HG02852 (cell line): Measurements from ENCODE around the gene DYNC1I1.

Source experiments
- ATAC-seq: cut with Tn5 transposase; IDR thresholded peaks from one replicate; pipeline ENCODE4 v1.9.1; 2021; ENCODE audit warnings: mild to moderate bottlenecking, moderate library complexity; ENCODE audit not compliant: unreplicated experiment

Gene DYNC1I1

DNA sequence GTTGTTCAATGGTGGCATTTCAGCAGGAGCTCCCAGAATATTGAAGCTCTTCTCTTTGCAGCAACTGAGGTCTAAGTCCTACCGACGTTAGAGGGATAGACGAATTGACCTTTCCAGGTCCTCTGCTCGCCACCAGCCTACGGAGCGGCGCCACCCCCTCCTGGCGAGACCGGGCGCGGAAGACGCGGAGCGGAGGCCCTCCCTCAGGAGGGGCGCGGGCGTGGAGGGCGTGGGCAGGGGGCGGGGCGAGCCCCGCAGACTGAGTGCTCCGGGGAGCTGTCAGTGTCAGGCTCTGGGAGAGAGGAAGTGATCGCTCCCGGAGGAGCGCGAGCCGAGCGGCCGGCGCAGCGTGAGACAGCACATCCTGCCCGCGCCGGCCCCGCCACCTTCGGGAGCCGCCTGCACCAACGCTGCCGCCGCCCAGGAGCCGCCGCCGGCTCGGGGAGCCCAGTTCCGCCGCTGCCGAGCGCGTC lies at the start of gene DYNC1I1:
TSS of gene DYNC1I1 (plus strand) at position 257 of the 473 bp plus-strand sequence. CDS start 32,176 bp downstream, outside the sequence.
- peak; percentile 84 for ATAC-seq

DNA sequence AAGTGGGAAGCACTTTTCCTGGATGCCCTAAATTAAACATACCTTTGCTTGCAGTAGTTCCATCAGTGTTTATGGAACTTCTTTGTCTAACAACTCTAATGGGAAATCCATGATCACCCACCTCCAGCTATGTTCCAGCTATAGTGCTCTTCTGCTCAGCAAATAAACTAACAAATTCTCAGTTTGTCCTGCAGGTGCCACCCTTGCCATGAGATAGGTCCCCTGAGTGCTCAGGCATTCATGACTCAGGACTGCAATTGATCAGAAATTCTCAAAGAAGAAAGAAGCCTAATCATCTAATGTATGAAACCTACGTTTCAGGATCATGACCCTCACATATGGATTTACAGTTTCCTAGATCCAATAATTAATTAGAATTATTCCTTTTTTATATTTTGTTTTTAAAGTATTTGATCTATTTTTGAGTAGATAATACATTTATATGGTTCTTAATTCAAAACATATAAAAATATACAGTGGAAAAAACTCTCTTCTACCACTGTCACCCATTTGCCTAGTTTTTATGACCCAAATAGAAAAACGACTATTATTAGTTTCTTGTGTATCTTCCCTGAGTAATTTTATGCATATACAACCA lies 48.7 kb upstream of the DYNC1I1 start:
- no peak for ATAC-seq

DNA sequence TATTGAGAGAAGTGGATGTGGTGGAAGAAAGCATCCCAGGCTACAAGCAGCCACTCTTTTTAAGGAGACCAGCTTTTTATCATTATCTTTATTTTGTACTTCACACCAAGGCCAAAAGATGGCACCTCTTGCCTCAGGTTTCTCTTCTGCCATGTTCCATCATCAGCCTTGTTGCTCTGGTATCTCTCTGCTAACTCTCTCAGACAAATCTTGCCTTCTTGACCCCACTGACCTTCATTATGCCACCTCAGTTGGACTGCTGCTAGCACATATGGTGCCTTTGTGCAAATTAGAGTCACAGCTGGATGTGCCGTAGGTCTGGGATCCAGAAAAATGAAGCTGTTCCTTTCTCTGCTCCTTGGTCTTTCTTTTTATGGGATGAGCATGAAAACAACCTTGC lies 47.1 kb upstream of the DYNC1I1 start:
- no peak for ATAC-seq

DNA sequence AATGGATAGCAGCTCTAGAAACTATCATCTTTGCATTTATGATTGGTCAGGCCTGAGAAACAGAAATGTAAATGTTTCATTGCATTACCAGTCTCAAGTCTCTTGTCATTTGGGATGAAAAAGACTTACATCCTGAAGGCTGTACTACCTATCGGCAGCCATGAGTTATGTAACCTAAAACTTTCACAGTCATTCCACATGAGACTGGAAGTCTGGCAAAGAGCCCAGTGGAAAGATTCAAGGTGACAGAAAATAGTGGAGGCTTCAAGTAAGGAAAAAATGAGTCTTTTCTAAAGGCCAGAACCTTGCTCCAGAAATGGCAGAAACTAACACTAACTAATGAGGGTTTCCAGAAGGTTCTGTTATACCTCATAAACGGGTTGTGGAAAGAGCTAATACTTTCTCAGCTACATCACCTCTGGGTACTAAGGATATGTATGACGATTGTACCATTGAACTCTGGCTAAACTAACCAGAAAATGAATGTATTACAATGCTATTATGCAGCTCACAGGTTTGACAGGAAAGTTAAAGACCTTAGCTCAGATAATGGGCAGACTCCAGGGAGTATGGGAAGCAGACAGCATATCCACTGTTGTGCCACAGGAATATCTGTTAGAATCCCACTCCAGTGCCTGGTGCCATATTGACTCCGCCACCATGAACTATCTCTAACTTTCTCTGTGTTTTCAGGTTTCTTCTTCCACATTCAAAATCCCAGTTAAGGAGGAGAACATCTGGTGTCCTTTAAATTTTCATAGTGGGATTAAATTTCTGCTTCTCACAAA lies 41.7 kb upstream of the DYNC1I1 start:
- no peak for ATAC-seq

DNA sequence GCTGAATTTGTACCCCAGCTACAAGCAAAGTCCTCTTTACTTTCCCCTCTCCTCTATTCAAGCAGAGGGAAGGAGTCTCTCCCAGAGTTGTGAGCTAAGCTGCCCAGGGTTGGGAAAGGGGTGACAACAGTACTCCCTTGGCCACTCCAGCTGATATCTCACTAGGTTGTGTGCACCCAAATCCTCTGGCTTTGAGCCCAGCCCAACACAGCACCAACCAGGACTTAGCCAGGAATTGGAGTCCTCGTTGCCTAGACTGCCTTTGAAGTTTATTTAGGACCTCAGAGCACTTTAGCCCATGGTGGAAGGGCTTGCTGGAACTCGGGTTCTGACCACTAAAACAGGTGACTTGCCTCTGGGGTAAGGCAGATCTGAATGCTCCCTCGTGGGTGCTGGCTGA lies 35.7 kb upstream of the DYNC1I1 start:
- ATAC-seq: no peak

DNA sequence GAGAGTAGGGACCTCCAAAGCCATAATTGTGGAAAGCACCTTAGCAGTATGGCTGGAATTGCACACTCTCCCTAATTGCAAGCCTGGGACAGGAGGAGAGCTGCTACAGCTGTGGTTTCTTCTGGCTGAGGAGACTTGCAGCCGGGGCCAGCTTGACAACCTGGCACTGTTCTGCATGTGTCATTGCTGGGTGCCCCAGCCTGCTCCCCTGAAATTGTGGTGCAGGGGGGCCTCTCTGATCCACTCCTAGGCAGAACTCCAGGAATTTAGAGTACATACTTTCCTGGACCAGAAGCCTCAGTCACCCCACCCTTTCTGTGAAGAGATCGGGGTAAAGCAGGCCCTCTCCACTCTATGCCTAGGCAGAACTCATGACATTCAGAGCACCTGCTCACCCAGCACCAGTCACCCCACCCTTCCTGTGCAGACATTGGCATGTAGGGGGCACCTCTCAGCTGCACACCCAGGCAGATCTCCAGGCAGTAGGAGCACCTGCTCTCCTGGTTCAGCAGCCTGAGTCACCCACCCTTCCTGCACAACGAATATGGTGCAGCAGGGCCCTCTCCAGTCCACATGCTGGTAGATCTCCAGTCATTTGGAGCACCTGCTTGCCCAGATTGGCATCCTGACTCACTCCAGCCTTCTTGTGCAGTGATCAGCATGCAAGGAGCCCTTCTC lies 34.4 kb upstream of the DYNC1I1 start:
- ATAC-seq: no peak

DNA sequence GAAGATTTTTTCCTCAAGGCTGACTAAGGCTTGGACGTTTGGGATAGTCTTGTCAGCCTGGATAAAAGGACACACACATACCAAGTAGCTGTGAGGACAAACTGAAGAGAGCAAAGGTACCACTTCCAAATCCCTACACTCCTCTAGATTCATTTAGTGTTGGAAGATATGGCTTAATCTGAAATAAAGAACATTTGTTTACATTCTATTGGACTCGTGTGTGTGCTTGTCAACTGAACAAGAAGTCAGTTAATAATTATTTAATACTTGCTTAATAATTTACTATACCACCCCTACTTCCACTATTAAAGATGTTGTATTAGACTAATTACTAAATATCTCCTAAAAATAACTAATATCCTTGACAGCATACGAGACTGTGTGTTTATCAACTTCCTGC lies 23.3 kb upstream of the DYNC1I1 start:
- no peak for ATAC-seq

DNA sequence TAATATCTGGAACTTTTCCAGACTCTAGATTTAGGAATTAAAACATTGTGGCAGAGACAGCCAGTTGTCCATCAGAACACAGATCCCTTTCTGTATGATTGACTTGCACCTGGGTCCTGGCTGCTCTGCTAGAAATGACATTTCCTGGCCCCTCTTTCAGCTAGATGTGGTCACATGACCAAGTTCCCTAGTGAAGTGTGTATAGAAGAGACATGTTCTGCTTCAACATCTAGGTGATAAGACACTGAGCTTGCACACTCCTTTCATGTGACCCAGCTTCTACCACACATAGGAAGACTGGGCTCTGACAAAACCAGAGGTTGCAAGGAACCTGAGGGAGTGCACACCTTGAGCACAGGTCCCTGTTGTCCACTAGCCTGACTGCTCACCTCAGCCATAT lies 22.8 kb upstream of the DYNC1I1 start:
- ATAC-seq: no peak

DNA sequence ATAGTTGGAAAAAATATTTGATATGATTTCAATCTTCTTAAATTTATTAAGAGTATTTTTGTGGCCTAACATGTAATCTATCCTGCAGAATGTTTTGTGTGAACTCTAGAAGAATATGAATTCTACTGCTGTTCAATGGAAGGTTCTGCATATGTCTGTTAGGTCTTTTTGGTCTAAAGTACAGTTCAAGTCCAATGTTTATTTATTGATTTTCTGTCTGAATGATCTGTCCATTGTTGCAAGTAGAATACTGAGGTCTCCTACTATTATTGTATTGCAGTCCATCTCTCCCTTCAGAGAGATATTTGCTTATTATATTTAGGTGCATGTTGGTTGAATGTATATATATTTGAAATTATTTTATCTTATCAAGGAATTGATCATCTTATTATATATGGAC lies 18.9 kb upstream of the DYNC1I1 start:
- no peak for ATAC-seq

DNA sequence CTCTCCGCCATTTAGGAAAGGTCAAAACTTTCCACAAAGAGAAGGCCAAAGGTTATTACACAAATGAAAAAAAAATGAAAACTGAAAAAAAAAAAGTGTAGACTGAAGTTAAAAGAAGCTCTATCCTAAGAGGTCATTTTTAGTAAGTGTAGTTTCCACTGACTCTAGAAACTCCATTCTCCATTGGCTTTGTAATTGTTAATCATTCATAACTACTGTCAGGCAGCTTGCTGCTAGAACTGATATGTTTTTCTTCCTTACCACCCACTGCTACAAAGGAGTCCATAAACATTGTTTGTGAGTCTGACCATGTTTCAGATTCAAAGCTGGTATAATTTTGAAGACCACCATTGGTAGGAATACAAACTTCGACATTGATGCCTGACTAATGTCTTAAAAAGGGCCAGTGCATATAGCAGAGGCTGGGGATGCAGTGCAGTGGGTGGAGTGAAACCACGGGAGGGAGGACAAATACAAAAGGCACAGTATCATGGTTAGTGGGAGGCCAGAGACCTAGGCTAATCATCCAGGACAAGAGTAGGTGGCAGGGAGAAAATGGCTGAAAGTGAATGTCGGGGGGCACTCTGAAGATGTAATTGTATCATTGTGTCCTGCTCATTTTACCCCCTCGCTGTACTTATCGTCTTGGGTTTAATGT lies 16.9 kb upstream of the DYNC1I1 start:
- ATAC-seq: no peak

DNA sequence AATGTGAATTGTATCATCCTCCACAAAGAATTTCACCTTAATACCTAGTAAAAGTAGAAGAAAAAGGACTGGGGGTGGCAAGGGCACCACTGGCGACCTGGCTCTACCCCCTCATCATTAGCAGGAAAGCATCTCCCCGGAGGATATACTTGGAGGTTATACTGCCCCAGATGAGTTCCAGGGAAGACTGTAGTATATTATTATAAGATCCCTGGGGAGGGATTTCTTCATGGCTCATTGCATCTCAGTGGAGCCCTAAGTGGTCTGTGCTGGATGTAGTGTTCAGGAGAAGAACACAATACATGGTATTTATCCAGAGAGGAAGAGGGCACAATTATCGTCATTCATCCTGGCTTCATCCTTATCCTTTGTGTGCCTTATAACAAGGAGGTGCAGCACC lies 14.2 kb upstream of the DYNC1I1 start:
- ATAC-seq: no peak

DNA sequence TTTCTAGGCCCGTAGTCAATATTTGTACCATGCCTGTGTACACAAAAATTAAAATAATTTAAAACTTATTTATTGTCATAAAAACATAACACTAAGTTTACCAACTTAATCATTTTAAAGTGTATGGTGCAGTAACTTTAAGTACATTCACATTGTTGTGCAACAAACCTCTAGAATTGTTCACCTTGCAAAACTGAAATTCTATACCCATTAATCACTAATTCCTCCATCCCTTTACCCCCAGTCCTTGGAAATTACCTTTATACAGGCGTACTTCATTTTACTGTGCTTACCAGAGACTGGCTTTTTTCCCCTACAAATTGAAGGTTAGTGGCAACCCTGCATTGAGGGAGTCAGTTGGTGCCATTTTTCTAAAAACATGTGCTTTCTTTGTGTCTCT lies 6.3 kb upstream of the DYNC1I1 start:
- no peak for ATAC-seq

DNA sequence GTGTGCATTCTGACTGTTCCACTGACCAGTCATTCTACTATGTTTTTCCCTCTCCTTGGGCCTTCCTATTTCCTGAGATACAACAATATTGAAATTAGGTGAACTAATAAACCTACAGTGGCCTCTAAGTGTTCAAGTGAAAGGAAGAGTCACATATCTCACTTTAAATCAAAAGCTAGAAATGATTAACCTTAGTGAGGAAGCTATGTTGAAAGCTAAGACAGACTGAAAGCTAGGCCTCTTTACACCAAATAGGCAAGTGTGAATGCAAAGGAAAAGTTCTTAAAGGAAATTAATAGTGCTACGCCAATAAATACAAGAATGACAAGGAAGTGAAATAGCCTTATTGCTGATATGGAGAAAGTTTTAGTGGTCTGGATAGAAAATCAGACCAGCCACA lies 5.7 kb upstream of the DYNC1I1 start:
- no peak for ATAC-seq

DNA sequence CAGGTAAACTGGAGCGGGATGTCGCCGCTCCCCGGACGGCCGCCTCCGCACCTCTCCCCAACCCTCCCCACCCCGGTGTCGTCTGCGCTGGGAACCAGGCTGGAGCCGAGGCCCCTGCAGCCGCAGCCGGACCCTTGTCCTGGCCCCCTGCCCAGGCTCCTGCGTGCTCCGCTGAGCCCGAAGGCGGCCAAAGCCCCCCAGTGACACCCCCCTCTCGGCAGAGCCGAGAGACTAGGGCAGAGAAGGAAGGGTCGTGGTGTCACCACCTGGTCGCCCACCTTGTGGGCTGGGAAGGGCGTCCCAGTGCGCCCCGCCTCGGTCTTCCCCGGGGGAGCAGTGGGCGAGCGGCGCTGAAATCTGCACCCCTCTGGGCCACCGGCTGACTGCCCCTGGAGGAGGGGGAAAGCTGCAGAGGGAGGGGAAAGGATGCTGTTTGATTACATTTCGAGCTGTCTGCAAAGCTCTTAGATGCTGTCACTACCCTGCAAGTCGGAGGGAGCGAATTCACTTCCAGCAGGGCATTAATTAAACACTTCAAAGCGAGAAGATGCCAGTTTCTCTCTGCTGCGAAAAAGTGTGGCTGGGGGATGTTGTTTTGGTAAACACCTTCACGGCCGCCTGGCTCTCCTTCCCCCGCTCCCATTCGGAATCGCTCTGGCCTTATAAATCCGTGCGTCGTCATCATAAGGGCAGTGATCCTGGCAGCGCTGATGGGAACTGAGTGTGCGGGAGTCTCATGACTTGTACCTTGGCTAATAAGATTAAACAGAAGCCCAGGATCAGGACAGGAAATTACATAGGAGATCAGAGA lies 622 bp downstream of the DYNC1I1 start:
- peak; percentile 27 for ATAC-seq

DNA sequence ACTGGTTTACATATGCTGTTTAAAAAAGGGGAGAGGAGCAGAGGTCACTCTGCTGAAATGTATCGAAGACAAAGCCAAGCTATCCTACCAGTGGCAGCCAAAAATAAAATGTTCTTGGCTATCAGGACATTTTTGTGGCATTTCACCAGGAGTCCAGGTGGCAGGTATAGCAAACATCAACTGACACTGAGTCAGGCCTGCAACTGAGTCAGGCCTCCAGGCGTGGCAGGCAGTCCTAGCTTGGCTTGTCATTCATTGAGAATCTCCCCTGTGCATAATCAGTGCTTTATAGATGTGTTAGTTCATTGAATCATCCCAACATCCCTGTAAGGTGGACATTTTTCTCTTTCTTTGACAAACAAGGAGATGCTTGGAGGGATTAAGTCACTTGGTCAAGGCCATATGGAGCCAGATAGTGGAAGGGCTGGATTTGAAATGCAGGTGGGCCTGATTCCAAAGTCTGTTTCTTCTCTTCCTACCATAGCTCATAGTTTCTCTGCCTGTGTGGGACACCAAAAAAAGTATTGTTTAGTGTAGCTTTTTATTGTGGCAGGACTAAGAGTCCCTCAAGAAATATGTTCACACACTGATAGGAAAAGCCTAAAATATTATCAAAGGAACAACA lies 4.3 kb downstream of the DYNC1I1 start:
- ATAC-seq: no peak

DNA sequence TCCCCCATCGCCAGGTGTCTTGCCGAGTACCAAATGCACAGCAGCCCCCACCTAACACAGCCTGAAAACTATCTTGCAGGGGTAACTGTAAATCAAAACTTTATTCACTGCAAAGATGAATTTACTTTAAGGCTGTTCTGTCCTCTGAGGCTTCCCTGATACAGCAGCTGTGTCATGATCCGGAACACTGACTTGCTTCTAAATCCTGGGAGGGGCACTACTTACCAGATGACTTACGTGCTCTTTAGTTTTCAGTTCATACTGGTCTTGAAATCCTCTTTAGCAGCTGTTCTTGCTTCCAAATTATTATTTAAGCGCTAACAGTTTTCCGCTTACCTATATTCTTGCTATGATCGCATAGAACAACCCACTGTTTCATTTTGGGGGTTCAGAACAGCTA lies 4.9 kb downstream of the DYNC1I1 start:
- no peak for ATAC-seq

DNA sequence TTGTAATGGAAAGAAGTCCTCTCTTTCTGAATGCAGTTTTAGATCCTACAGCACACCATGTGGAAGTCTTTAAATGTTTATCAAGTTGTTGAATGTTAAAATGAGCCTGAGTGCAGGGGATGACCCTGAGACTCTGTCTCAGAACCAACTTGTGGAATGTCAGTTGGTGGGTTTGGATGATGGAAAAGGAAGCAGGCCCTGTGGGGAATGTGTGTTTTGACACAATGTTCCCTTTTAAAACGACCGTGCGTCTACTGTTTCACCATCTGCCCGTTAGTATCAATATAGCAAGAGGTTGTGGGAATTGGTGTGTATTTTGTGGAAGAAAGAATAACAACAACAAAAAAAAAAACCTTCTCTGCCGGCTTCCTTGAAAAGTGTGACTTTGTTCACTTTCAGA lies 8.3 kb downstream of the DYNC1I1 start:
- no peak for ATAC-seq

DNA sequence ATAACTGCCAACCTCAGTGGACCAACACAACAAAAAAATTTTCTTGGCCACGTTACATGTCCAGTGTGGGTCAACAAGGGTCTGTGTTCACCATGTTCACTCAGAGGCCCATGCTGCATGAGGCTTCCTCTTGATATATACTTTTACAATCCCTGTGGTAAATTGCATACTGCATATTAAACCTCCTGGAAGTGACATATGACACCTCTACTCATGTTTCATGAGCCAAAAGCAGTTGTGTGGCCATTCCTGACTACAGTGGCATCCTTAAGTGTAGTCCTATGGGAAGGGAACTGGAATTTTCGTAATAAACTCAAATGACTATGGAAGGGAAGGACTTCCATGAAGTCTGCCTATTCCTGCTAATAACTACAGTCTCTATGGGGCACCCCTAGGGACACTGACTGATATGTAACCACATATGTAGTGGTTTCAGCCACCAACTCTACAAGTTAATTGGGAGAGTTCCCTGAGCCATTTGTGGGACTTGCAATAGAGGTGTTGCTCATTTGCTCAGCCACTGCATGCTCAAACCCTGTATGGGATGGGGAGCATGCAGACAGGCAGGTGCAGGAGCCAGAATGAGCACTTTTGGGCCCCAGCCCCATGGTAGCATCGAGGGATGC lies 9.7 kb downstream of the DYNC1I1 start:
- no peak for ATAC-seq

DNA sequence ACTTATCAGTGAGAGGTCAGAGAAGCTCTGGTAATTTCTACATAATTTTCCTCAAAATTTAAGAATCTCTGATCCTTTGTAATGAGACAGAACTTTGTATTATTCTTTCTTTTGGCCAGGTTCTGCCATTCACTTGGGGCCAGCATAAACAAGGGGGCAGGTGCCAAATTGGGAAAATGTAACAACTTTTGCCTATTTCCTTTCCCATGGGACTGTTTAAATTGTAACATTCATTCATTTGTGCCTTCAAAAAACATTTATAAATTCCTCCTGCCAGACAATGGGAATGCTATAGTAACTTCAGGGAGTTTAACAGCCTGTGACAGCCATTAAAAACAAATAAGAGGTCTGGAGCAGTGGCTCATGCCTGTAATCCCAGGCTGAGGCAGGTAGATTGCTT lies 12.4 kb downstream of the DYNC1I1 start:
- no peak for ATAC-seq

DNA sequence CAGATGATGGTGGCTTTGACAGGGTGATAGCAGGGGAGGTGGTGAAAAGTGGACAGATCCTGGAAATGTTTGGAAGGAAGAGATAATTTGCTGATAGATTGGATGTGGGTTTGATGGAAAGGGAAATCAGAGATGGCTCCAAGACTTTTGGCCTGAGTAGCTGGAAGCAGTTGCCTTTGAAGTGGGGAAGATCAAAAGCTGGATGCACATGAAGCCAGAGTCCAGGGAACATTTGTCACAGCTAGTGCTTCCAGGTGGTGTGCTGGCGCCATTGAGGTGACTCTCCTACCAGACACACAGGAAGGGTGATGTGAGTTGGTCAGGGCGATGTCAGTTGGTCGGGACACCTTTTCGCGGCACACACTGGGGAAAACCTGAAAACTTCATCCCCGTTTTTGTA lies 15.9 kb downstream of the DYNC1I1 start:
- no peak for ATAC-seq
